Uterus (tissue), 4 donors: ENCODE measurements around the gene PSMG4. TPM values are rescaled to one million over a fixed set of nuclear protein-coding genes. Genes with fewer than 3 reads are reported as not detected.
A peak's percentile ranks its signal among the peaks of the same experiment; 100 is the strongest.

Experiments used
- DNase-seq, 2 donors: peaks; one replicate each; pipeline ENCODE4 v3.0.0-alpha.2; 2019 to 2020
- H3K27ac ChIP-seq, 2 donors: fragments of 200-600 bp; sonication (generic); 1 replicate in 1 of 2; 2 replicates in 1 of 2; pipeline ENCODE4 v1.5.1; 2016 to 2018
- H3K27me3 ChIP-seq, 2 donors: fragments of 200-600 bp; sonication (generic); one replicate each; pipeline ENCODE4 v1.5.1; 2018 to 2019; ENCODE audit warnings: control low read depth in 1 of 2
- H3K36me3 ChIP-seq, 2 donors: fragments of 200-600 bp; sonication (generic); one replicate each; pipeline ENCODE4 v1.5.1; 2019; ENCODE audit warnings: control low read depth in 1 of 2
- H3K4me1 ChIP-seq, 2 donors: fragments of 200-600 bp; sonication (generic); one replicate each; pipeline ENCODE4 v1.5.1; 2018 to 2019; ENCODE audit warnings: control low read depth in 1 of 2
- H3K4me3 ChIP-seq, 2 donors: fragments of 200-600 bp; sonication (generic); 1 replicate in 1 of 2; 2 replicates in 1 of 2; pipeline ENCODE4 v1.5.1; 2018 to 2019; ENCODE audit warnings: mild to moderate bottlenecking in 1 of 2
- H3K9me3 ChIP-seq, 2 donors: fragments of 200-600 bp; sonication (generic); one replicate each; pipeline ENCODE4 v1.5.1; 2019; ENCODE audit warnings: control low read depth in 1 of 2
- POLR2A ChIP-seq, 2 donors: fragments of 450-650 bp; IDR thresholded peaks; one replicate each; pipeline ENCODE4 v1.6.1; 2016; ENCODE audit warnings: antibody characterized with exemption in 2 of 2, mild to moderate bottlenecking in 1 of 2, moderate library complexity in 1 of 2
- intact Hi-C: fragments of 100-400 bp; cut with DNase I; formaldehyde crosslinking; loops from one replicate; pipeline ENCODE4 v1.15.1; 2023; ENCODE audit warnings: low total_unique reads
- total RNA-seq, 4 donors: library from RNA; depleted of rRNA in 3 of 4; stranded (reverse); fragments of >200 nt in 3 of 4; gene quantifications; one replicate each; pipeline versions ENCODE4 v1.1.0 to v1.2.4, GENCODE V29; 2014 to 2023
- TF ChIP-seq, protein P1 (sequence below), 4 experiments: fragments of 200-600 bp in 2 of 4; fragments of 450-650 bp in 2 of 4; sonication (generic) in 2 of 4; IDR thresholded peaks; one replicate each; pipeline ENCODE4 v1.5.1; 2016 to 2019; ENCODE audit warnings: antibody characterized with exemption in 4 of 4, mild to moderate bottlenecking in 2 of 4, moderate library complexity in 1 of 4
- donor health status: DM: yes; HTN: yes; CAD: no.

PSMG4 gene
- total RNA-seq, 4 donors from 2014 or later: 13.1 to 49.4 (median 28.0) TPM

GRCh38 chr6:3282476-3283236 lies 23.9 kb downstream of the PSMG4 start:
- H3K27me3 ChIP-seq: no peaks in the 10 kb centered on the region
- peaks cover 3 to 4% of the 10 kb centered on the region in 2 donors for H3K4me1 ChIP-seq
- intact Hi-C loops: loop anchor here (10.0 kb wide), 1 partner anchor 172 kb away; the partner anchor contains the start of gene SLC22A23
- H3K4me3 ChIP-seq: no peak overlapping the region
- peak; percentile 14 to 20 for DNase-seq
- TF ChIP-seq, protein P1, sequence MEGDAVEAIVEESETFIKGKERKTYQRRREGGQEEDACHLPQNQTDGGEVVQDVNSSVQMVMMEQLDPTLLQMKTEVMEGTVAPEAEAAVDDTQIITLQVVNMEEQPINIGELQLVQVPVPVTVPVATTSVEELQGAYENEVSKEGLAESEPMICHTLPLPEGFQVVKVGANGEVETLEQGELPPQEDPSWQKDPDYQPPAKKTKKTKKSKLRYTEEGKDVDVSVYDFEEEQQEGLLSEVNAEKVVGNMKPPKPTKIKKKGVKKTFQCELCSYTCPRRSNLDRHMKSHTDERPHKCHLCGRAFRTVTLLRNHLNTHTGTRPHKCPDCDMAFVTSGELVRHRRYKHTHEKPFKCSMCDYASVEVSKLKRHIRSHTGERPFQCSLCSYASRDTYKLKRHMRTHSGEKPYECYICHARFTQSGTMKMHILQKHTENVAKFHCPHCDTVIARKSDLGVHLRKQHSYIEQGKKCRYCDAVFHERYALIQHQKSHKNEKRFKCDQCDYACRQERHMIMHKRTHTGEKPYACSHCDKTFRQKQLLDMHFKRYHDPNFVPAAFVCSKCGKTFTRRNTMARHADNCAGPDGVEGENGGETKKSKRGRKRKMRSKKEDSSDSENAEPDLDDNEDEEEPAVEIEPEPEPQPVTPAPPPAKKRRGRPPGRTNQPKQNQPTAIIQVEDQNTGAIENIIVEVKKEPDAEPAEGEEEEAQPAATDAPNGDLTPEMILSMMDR (IDR thresholded peaks at IDR 0.05): no peak
- TF ChIP-seq POLR2A (IDR thresholded peaks at IDR 0.05): no peak
- H3K27ac ChIP-seq: peak overlapping the region; percentile 49 to 51
- no peaks in the 10 kb centered on the region for H3K36me3 ChIP-seq
- H3K9me3 ChIP-seq: no peaks in the 10 kb centered on the region

GRCh38 chr6:3283241-3283640 lies 24.5 kb downstream of the PSMG4 start:
- no peak overlapping the region for H3K4me3 ChIP-seq
- TF ChIP-seq, protein P1 (IDR thresholded peaks at IDR 0.05): no peak
- TF ChIP-seq POLR2A (IDR thresholded peaks at IDR 0.05): no peak
- H3K36me3 ChIP-seq: no peaks in the 10 kb centered on the region
- peak overlapping the region in 1 of 2 donors; percentile 49 for H3K27ac ChIP-seq
- H3K27me3 ChIP-seq: no peaks in the 10 kb centered on the region
- intact Hi-C loops: loop anchor here (10.0 kb wide), 1 partner anchor 172 kb away; the partner anchor contains the start of gene SLC22A23
- H3K4me1 ChIP-seq: peaks cover 3 to 4% of the 10 kb centered on the region in 2 donors
- DNase-seq: peak in 1 of 2 donors; percentile 11
- no peaks in the 10 kb centered on the region for H3K9me3 ChIP-seq

DNA sequence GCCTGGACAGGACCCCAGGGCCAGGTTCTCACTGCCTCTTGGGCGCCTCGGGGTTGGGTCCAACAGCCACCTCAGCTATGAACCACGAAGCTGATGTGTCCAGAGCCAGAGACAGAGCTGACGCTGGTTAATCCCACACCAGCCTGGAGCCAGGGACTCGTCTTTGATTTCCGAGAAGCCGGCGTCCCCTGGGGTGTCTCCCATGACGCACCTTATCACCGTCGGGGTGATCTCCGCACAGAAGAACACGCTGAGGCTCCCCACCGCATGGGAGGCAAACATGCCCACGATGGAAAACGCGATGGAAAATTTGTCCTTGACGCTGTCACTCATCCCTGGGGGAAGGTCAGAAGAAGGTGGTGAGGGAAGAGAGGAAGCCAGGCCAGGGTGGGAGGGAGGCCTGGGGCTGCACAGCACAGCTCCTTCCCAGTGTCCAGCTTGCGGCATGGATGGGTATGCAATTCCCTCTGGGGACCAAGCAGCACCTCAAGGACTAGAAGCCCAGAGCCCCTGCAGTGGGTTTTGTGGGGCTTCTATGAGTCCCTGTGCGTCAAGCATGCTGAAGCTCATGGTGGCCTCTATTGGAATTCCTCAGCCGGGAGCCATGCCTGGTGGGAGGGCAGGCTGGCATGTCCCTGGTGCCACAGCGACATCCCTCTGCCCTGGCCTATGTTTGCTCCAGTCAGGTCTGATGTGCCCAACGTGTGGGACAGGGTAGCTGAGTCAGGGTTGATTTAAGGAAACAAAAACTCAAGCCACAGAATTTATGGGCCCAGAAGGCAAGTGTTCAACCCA lies 25.1 kb downstream of the PSMG4 start:
- Histone ChIP-seq H3K9me3 (no peaks in the 10 kb centered on the region), H3K27me3 (no peaks in the 10 kb centered on the region), H3K4me3 (no peak overlapping the region), H3K36me3 (no peaks in the 10 kb centered on the region), H3K4me1 (peaks cover 3 to 4% of the 10 kb centered on the region in 2 donors), H3K27ac (no peak overlapping the region)
- intact Hi-C loops: loop anchor here (10.0 kb wide), 1 partner anchor 171 kb away; the partner anchor contains the start of gene SLC22A23
- DNase-seq: peak in 1 of 2 donors; percentile 21
- TF ChIP-seq POLR2A (IDR thresholded peaks at IDR 0.05): no peak
- TF ChIP-seq, protein P1 (IDR thresholded peaks at IDR 0.05): no peak

- intact Hi-C loops: loop anchor here (10.0 kb wide), 1 partner anchor 170 kb away; the partner anchor contains the start of gene SLC22A23
- no peaks in the 10 kb centered on the region for H3K36me3 ChIP-seq
- no peak for TF ChIP-seq POLR2A (IDR thresholded peaks at IDR 0.05)
- TF ChIP-seq, protein P1 (IDR thresholded peaks at IDR 0.05): no peak
- H3K4me1 ChIP-seq: peaks cover 3 to 4% of the 10 kb centered on the region in 2 donors
- no peaks in the 10 kb centered on the region for H3K27me3 ChIP-seq
- peak in 1 of 2 donors; percentile 27 for DNase-seq
- no peak overlapping the region for H3K27ac ChIP-seq
- no peak overlapping the region for H3K4me3 ChIP-seq
- no peaks in the 10 kb centered on the region for H3K9me3 ChIP-seq
Observed at GRCh38 chr6:3284436-3284876, 25.7 kb downstream of the PSMG4 start.
